T-helper 17 cell (primary cell): Measurements from ENCODE around the gene DNER. TPM values are rescaled to one million over a fixed set of nuclear protein-coding genes. Genes with fewer than 3 reads are reported as not detected.
"Not testable (repeated sequence)": the region's sequence is repeated elsewhere in the genome, so short reads cannot be mapped to it uniquely, and the experiment has no call there.

Experiments used
- ATAC-seq: fragments of 150-1000 bp; cut with Tn5 transposase; 2 replicates; pipeline ENCODE4 v1.10.0; 2021; ENCODE audit warnings: mild to moderate bottlenecking, moderate library complexity
- DNase-seq, 3 donors: peaks; one replicate each; pipeline versions ENCODE4 v3.0.0 to v3.0.0-alpha.2; 2020 to 2021
- H3K9me3 ChIP-seq: one replicate; pipeline ENCODE4 v1.7.0; 2013; ENCODE audit warnings: low read length, mild to moderate bottlenecking; ENCODE audit not compliant: control insufficient read depth, poor library complexity, severe bottlenecking
- H3K27ac Mint-ChIP-seq: one replicate; pipeline ENCODE4 v1.8.0; 2022; ENCODE audit warnings: mild to moderate bottlenecking, moderate library complexity, mixed read lengths
- H3K27me3 Mint-ChIP-seq: one replicate; pipeline ENCODE4 v1.8.0; 2022; ENCODE audit warnings: mixed read lengths
- H3K36me3 Mint-ChIP-seq: one replicate; pipeline ENCODE4 v1.8.0; 2022; ENCODE audit warnings: low read depth, mixed read lengths
- H3K4me1 Mint-ChIP-seq: one replicate; pipeline ENCODE4 v1.8.0; 2022; ENCODE audit warnings: mild to moderate bottlenecking, mixed read lengths
- H3K4me3 Mint-ChIP-seq: one replicate; pipeline ENCODE4 v1.8.0; 2022; ENCODE audit warnings: mild to moderate bottlenecking, moderate library complexity, mixed read lengths
- total RNA-seq, 4 donors: library from RNA in 2 of 4; stranded (reverse) in 2 of 4; gene quantifications; one replicate each; pipeline ENCODE4 v1.2.3 and lab custom pipeline; 2022 to 2026

The DNER gene
- total RNA-seq, 2 donors from 2014 or later: 0.22 TPM; not detected in 1

DNA sequence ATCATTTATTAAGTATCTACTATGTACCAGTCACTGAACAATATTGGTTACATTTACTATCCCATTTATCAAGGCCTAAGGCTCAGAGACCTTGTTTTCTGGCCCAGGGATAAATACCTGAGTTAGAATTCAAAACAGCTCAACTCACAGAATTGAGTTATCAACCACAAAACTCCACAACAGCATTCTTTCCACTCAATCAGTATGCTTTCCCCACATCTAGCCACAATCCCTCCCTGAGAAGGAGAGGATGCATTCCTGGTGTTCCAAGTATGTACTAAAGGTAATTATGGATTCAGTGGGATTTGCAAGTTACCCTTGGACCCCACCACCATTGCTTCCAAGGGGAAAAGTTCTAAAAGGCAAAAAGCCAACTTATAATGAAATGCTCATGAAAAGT, 339.1 kb downstream of the DNER start:
- Mint-ChIP-seq H3K4me3 (no peak overlapping the region), H3K27me3 (peaks cover 5% of the 10 kb centered on the region)
- no peak for ATAC-seq

DNA sequence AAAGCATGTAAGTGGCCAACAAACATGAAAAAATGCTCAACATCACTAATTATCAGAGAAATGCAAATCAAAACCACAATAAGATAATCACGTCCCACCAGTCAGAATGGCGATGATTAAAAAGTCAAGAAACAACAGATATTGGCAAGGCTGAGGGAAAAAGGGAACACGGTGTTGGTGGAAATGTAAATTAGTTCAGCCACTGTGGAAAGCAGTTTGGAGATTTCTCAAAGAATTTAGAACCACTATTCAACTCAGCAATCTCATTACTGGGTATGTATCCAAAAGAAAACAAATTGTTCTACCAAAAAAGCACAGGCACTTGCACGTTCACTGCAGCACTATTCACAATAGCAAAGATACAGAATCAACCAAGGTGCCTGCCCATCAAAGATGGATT, 341.0 kb downstream of the DNER start:
- not testable (repeated sequence) for H3K4me3 Mint-ChIP-seq, ATAC-seq, H3K27me3 Mint-ChIP-seq, H3K9me3 ChIP-seq, H3K4me1 Mint-ChIP-seq, H3K27ac Mint-ChIP-seq, DNase-seq, H3K36me3 Mint-ChIP-seq

More for the DNA sequence above, 339.1 kb downstream of the DNER start:
- H3K36me3 Mint-ChIP-seq: no peaks in the 10 kb centered on the region
- no peak overlapping the region for H3K27ac Mint-ChIP-seq
- no peaks in the 10 kb centered on the region for H3K9me3 ChIP-seq
- H3K4me1 Mint-ChIP-seq: no peaks in the 10 kb centered on the region
- no peak for DNase-seq

- Mint-ChIP-seq H3K4me1 (no peaks in the 10 kb centered on the region), H3K27me3 (peaks cover 5% of the 10 kb centered on the region), H3K4me3 (no peak overlapping the region), H3K36me3 (no peaks in the 10 kb centered on the region), H3K27ac (no peak overlapping the region)
- DNase-seq (no peak), ATAC-seq (no peak)
- no peaks in the 10 kb centered on the region for H3K9me3 ChIP-seq
Observed at GRCh38 chr2:229372207-229372606, 342.1 kb downstream of the DNER start.

DNA sequence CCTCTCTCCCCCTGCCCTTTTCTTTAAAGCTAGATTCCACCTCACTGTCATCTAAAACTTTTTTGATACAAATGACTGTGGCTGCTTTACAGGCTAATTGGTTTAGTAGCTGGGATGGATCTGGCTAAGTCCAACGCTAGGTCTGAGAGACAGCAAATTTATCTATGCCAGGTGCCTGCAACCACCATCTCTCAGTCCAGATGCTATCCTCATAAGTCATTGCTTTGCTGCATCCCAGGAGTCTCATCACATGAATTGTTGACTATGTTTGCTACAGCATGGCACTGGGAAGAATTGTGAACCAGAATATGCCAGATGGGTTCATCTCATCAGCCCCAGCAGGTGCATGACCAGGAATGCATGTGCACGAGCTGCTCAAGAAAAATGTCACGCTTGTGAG, 343.3 kb downstream of the DNER start:
- Mint-ChIP-seq H3K4me3 (no peak overlapping the region), H3K4me1 (no peaks in the 10 kb centered on the region), H3K27ac (no peak overlapping the region), H3K36me3 (no peaks in the 10 kb centered on the region), H3K27me3 (peaks cover 5% of the 10 kb centered on the region)
- no peaks in the 10 kb centered on the region for H3K9me3 ChIP-seq
- DNase-seq: no peak
- ATAC-seq: no peak

- H3K9me3 ChIP-seq: no peaks in the 10 kb centered on the region
- no peak for ATAC-seq
- Mint-ChIP-seq H3K4me1 (no peaks in the 10 kb centered on the region), H3K27me3 (peaks cover 5% of the 10 kb centered on the region), H3K36me3 (no peaks in the 10 kb centered on the region), H3K27ac (no peak overlapping the region), H3K4me3 (no peak overlapping the region)
- DNase-seq: no peak
Observed at GRCh38 chr2:229370509-229370908, 343.8 kb downstream of the DNER start.

DNA sequence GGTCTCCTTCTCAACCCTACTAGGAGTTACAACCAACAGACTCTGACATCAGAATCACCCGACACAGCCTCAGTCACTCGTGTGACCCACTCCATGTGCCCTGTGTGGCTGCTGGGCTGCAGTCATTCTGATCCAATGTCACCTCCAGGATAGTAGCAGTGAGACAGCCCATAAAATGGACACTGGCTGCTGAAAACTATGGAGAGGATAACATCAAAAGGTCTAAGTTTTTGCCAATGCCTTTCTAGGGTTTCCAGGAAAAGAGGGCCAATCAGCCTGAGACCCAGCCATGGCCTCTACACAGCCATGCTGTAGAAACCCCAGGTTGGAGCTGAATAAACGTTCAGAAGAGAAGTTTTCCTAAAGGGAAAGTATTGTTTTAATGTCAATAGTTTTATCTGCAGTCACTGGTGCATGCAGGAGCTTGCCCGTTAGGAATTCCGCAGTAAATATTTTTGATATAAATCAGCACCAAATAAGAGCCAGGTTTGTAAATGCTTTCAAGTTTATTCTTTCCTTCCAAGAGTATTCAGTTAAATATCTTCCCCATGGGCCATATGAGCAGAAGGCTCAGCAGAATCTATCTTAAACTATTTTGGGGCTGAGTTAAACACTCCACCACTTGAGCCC, 351.1 kb downstream of the DNER start:
- Mint-ChIP-seq H3K27ac (no peak overlapping the region), H3K36me3 (no peaks in the 10 kb centered on the region)

GRCh38 chr2:229350883-229351282, 363.5 kb downstream of the DNER start:
- H3K4me3 Mint-ChIP-seq: no peak overlapping the region
- ATAC-seq: no peak
- H3K36me3 Mint-ChIP-seq: peaks cover 2% of the 10 kb centered on the region
- no peak for DNase-seq
- H3K4me1 Mint-ChIP-seq: no peaks in the 10 kb centered on the region
- no peak overlapping the region for H3K27ac Mint-ChIP-seq
- peaks cover 2% of the 10 kb centered on the region for H3K9me3 ChIP-seq
- no peaks in the 10 kb centered on the region for H3K27me3 Mint-ChIP-seq

More for the DNA sequence above, 351.1 kb downstream of the DNER start:
- ATAC-seq (no peak), DNase-seq (no peak)
- H3K9me3 ChIP-seq: no peaks in the 10 kb centered on the region
- Mint-ChIP-seq H3K4me3 (no peak overlapping the region), H3K27me3 (no peaks in the 10 kb centered on the region), H3K4me1 (no peaks in the 10 kb centered on the region)

- Mint-ChIP-seq H3K4me3 (no peak overlapping the region), H3K4me1 (no peaks in the 10 kb centered on the region), H3K27me3 (no peaks in the 10 kb centered on the region), H3K27ac (no peak overlapping the region), H3K36me3 (peaks cover 2% of the 10 kb centered on the region)
- peaks cover 2% of the 10 kb centered on the region for H3K9me3 ChIP-seq
- ATAC-seq (no peak), DNase-seq (no peak)
Observed at GRCh38 chr2:229350117-229350805, 364.1 kb downstream of the DNER start.

- Mint-ChIP-seq H3K4me3 (no peak overlapping the region), H3K27me3 (no peaks in the 10 kb centered on the region), H3K36me3 (peaks cover 2% of the 10 kb centered on the region), H3K27ac (no peak overlapping the region), H3K4me1 (no peaks in the 10 kb centered on the region)
- DNase-seq (no peak), ATAC-seq (no peak)
- peaks cover 2% of the 10 kb centered on the region for H3K9me3 ChIP-seq
Observed at GRCh38 chr2:229348128-229348527, 366.2 kb downstream of the DNER start.

DNA sequence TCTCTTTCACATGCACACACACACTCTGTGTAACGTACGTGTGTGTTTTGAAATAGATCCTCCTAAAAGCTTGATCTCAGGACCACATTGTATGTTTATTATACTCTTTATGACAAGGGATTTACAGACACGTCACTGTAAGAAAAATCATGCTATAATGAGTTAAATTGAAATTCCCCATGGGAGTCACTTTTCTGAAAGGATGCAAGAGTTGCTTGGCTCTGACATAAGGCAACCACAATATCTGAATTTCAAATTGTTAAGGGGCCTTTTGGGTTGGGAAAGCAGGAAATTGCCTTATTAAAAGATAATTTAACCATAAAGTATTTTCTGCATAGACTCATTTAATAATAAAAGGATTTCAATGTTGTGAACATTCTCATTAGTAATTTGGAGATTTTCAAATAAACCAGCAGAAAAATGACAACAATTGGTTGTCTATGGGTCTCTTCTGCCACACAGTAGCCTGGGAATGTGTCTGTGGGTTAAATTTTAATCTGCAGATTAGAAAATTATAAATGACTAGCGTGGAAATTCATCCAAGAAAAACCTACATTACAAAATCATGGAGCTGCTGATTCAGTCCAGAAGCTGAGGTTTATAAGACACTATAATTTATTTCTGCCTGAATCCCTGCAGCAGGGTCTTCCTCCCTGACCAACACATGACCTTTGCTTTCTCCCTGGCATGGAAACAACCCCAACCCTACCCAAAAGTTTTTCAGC, 367.4 kb downstream of the DNER start:
- H3K9me3 ChIP-seq: peaks cover 2% of the 10 kb centered on the region
- Mint-ChIP-seq H3K36me3 (peaks cover 2% of the 10 kb centered on the region), H3K4me1 (no peaks in the 10 kb centered on the region), H3K27ac (no peak overlapping the region), H3K4me3 (no peak overlapping the region), H3K27me3 (no peaks in the 10 kb centered on the region)
- ATAC-seq (no peak), DNase-seq (no peak)

DNA sequence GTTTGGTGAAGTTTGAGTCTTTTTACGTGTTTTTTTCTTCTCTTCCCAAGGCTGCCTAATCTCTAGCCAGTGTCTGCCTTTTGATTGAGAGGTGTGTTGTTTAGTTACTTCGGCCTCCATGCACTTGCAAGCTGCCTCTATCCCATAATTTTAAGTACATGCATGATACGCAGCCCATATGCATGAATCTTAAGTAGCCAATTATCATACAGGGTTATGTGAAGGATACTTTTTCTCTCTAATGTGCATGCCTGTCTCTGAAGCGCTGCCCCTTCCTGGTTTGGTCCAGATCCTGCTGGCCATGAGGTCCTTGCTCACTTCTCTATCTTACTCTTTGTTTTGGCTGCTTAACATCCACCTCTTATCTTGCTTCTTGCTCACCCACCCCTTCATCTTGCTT, 369.4 kb downstream of the DNER start:
- no peaks in the 10 kb centered on the region for H3K4me1 Mint-ChIP-seq
- ATAC-seq (no peak), DNase-seq (no peak)
- no peak overlapping the region for H3K4me3 Mint-ChIP-seq
- no peak overlapping the region for H3K27ac Mint-ChIP-seq
- H3K36me3 Mint-ChIP-seq: peaks cover 2% of the 10 kb centered on the region
- no peaks in the 10 kb centered on the region for H3K27me3 Mint-ChIP-seq
- no peaks in the 10 kb centered on the region for H3K9me3 ChIP-seq

GRCh38 chr2:229344151-229344551, 370.2 kb downstream of the DNER start:
- H3K36me3 Mint-ChIP-seq: peaks cover 2% of the 10 kb centered on the region
- H3K27ac Mint-ChIP-seq: no peak overlapping the region
- no peak for ATAC-seq
- H3K4me1 Mint-ChIP-seq: no peaks in the 10 kb centered on the region
- DNase-seq: no peak
- H3K4me3 Mint-ChIP-seq: no peak overlapping the region
- peaks cover 5% of the 10 kb centered on the region for H3K27me3 Mint-ChIP-seq
- H3K9me3 ChIP-seq: no peaks in the 10 kb centered on the region

GRCh38 chr2:229343661-229344060, 370.7 kb downstream of the DNER start:
- no peaks in the 10 kb centered on the region for H3K9me3 ChIP-seq
- Mint-ChIP-seq H3K4me3 (no peak overlapping the region), H3K27ac (no peak overlapping the region), H3K4me1 (no peaks in the 10 kb centered on the region), H3K36me3 (peaks cover 2% of the 10 kb centered on the region), H3K27me3 (peaks cover 7% of the 10 kb centered on the region)
- no peak for ATAC-seq
- no peak for DNase-seq
